ENCODE results near the gene PTPRJ.

DNA sequence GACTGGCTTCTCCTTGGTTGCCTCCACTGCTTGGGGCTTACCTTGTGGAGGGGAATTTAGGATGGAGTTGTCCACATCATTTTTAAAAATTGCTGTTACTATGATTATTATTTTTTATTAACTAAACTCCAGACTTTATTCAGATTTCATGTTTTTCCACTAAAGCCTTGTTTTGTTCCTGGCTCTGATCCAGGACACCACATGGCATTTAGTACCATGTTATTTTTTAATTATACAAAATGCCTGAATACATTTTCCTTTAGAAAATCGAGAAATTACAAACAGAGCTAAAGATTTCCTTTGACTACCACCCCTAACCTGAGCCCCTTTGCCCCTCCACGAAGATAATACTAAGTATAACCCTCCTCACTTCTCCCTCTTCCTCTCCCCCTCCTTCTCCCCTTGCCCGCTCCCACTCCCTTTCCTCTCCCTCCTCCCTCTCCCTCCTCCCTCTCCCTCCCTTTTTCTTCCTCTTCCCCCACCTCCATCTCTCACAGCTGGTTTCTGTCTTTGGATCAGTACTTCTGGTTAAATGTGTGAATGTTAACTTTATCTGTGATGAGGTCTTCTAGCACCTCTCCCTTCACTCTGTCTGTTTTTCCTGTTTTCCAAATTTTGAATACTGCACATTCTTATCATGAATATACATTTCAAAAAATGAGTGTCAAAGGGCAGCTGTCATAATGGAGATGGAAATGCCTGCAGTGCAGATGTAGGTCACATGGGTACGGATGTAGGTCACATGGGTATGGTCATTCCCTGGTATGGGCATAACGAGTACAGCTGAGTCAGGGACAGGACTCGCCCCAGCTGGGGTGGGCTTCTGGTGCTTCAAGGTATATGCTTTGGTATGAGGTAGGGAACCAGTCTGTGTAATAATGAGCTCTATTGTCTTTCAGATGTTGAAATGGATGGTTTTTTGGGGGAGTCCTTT is 181.9 kb downstream of the PTPRJ start:
- TF ChIP-seq EZH2 (IDR thresholded peaks at IDR 0.05; ENCODE audit: insufficient read depth, low read length), result no peak
- TF ChIP-seq, protein P1, sequence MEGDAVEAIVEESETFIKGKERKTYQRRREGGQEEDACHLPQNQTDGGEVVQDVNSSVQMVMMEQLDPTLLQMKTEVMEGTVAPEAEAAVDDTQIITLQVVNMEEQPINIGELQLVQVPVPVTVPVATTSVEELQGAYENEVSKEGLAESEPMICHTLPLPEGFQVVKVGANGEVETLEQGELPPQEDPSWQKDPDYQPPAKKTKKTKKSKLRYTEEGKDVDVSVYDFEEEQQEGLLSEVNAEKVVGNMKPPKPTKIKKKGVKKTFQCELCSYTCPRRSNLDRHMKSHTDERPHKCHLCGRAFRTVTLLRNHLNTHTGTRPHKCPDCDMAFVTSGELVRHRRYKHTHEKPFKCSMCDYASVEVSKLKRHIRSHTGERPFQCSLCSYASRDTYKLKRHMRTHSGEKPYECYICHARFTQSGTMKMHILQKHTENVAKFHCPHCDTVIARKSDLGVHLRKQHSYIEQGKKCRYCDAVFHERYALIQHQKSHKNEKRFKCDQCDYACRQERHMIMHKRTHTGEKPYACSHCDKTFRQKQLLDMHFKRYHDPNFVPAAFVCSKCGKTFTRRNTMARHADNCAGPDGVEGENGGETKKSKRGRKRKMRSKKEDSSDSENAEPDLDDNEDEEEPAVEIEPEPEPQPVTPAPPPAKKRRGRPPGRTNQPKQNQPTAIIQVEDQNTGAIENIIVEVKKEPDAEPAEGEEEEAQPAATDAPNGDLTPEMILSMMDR (IDR thresholded peaks at IDR 0.05; ENCODE audit: insufficient read depth, low read depth, low read length), result no peak

All from astrocyte (in vitro differentiated cells and primary cell).